VCaP (cell line): ENCODE measurements around the gene IGFBP4.

Source experiments
- H3K27ac ChIP-seq: fragments of 450-650 bp; 2 replicates; pipeline ENCODE4 v1.5.1; 2017
- TF ChIP-seq, protein P1 (sequence below): fragments of 450-650 bp; conservative IDR thresholded peaks from 2 replicates; pipeline ENCODE4 v1.5.1; 2017; ENCODE audit warnings: mild to moderate bottlenecking, moderate library complexity

The IGFBP4 gene

DNA sequence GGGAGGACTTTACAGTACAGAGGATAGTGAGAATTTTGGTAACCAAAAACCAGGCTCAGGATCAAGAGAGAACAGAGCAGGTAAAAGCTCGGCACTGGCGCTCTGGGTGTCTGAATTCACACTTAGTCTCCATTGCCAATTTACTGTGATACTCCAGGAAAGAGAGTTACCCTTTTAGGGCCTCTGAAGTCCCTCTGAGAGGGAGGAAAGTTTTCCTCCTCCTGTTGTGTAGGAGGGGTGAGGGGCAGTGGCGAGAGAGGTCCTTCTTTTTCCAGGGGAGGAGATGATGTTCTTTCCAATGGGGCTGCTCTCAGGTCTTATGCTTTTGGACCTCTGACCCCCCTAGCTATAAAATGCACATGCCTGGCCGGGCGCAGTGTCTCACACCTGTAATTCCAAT, 63.5 kb downstream of the IGFBP4 start:
- no peak overlapping the region for H3K27ac ChIP-seq
- TF ChIP-seq, protein P1, sequence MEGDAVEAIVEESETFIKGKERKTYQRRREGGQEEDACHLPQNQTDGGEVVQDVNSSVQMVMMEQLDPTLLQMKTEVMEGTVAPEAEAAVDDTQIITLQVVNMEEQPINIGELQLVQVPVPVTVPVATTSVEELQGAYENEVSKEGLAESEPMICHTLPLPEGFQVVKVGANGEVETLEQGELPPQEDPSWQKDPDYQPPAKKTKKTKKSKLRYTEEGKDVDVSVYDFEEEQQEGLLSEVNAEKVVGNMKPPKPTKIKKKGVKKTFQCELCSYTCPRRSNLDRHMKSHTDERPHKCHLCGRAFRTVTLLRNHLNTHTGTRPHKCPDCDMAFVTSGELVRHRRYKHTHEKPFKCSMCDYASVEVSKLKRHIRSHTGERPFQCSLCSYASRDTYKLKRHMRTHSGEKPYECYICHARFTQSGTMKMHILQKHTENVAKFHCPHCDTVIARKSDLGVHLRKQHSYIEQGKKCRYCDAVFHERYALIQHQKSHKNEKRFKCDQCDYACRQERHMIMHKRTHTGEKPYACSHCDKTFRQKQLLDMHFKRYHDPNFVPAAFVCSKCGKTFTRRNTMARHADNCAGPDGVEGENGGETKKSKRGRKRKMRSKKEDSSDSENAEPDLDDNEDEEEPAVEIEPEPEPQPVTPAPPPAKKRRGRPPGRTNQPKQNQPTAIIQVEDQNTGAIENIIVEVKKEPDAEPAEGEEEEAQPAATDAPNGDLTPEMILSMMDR, result no peak
